SK-N-SH treated with all-trans-retinoic acid at 6 μM for 48 hours (cell line): ENCODE results near the gene MT4.
A peak's percentile ranks its signal among the peaks of the same experiment; 100 is the strongest.

Experiments used
- ATAC-seq: fragments of 200-7000 bp; cut with Tn5 transposase; 3 replicates; pipeline ENCODE4 v1.9.1; 2020; ENCODE audit warnings: mild to moderate bottlenecking, moderate library complexity
- ARNTL ChIP-seq: fragments of 450-650 bp; formaldehyde crosslinking; IDR thresholded peaks from 2 replicates; pipeline ENCODE4 v1.5.0; 2020; ENCODE audit warnings: low read depth, mild to moderate bottlenecking, moderate library complexity, borderline replicate concordance
- BACH2 ChIP-seq: fragments of 250-450 bp; sonication (Bioruptor Pico); IDR thresholded peaks from 2 replicates; pipeline ENCODE4 v1.9.0; 2021; ENCODE audit warnings: mild to moderate bottlenecking, borderline replicate concordance
- CSDC2 ChIP-seq: fragments of 250-450 bp; sonication (Bioruptor Pico); IDR thresholded peaks from 2 replicates; pipeline ENCODE4 v1.5.0; 2020; ENCODE audit warnings: mild to moderate bottlenecking, moderate library complexity
- ESRRG ChIP-seq: fragments of 250-450 bp; sonication (Bioruptor Pico); IDR thresholded peaks from 2 replicates; pipeline ENCODE4 v1.6.1; 2021; ENCODE audit warnings: mild to moderate bottlenecking
- GLIS3 ChIP-seq: fragments of 250-450 bp; sonication (Bioruptor Pico); IDR thresholded peaks from 2 replicates; pipeline ENCODE4 v1.5.0; 2020; ENCODE audit warnings: mild to moderate bottlenecking, moderate library complexity
- ISL1 ChIP-seq: fragments of 250-450 bp; sonication (Bioruptor Pico); IDR thresholded peaks from 2 replicates; pipeline ENCODE4 v2.1.2; 2022; ENCODE audit warnings: mild to moderate bottlenecking, moderate library complexity
- OSR1 ChIP-seq: fragments of 250-450 bp; sonication (Bioruptor Pico); IDR thresholded peaks from 2 replicates; pipeline ENCODE4 v1.8.0; 2022; ENCODE audit warnings: moderate library complexity, mild to moderate bottlenecking, inconsistent platforms
- PPARA ChIP-seq: fragments of 250-450 bp; sonication (Bioruptor Pico); IDR thresholded peaks from 2 replicates; pipeline ENCODE4 v1.5.0; 2020; ENCODE audit warnings: mild to moderate bottlenecking, borderline replicate concordance
- RARB ChIP-seq: fragments of 250-450 bp; sonication (Bioruptor Pico); IDR thresholded peaks from 2 replicates; pipeline ENCODE4 v1.8.0; 2021; ENCODE audit warnings: mild to moderate bottlenecking, moderate library complexity
- SNAI2 ChIP-seq: fragments of 250-450 bp; sonication (Bioruptor Pico); IDR thresholded peaks from 2 replicates; pipeline ENCODE4 v1.5.0; 2020; ENCODE audit warnings: mild to moderate bottlenecking, moderate library complexity
- TCF4 ChIP-seq: fragments of 250-450 bp; sonication (Bioruptor Pico); IDR thresholded peaks from 2 replicates; pipeline ENCODE4 v1.8.0; 2021; ENCODE audit warnings: mild to moderate bottlenecking, moderate library complexity, borderline replicate concordance
- TOX ChIP-seq: fragments of 250-450 bp; sonication (Bioruptor Pico); IDR thresholded peaks from 2 replicates; pipeline ENCODE4 v1.8.0; 2021; ENCODE audit warnings: mild to moderate bottlenecking, moderate library complexity, borderline replicate concordance
- ZFP3 ChIP-seq: fragments of 250-450 bp; sonication (Bioruptor Pico); IDR thresholded peaks from 2 replicates; pipeline ENCODE4 v1.5.0; 2020; ENCODE audit warnings: mild to moderate bottlenecking, moderate library complexity
- ZFP30 ChIP-seq: fragments of 450-650 bp; formaldehyde crosslinking; IDR thresholded peaks from 2 replicates; pipeline ENCODE4 v1.5.0; 2022; ENCODE audit warnings: mild to moderate bottlenecking, moderate library complexity
- ZNF565 ChIP-seq: fragments of 450-650 bp; formaldehyde crosslinking; conservative IDR thresholded peaks from 2 replicates; pipeline ENCODE4 v1.5.0; 2020; ENCODE audit warnings: low read depth, mild to moderate bottlenecking, moderate library complexity
- ZNF70 ChIP-seq: fragments of 450-650 bp; formaldehyde crosslinking; IDR thresholded peaks from 2 replicates; pipeline ENCODE4 v1.5.0; 2020; ENCODE audit warnings: mild to moderate bottlenecking, moderate library complexity
- ZNF8 ChIP-seq: fragments of 450-650 bp; formaldehyde crosslinking; IDR thresholded peaks from 2 replicates; pipeline ENCODE4 v1.5.0; 2020; ENCODE audit warnings: mild to moderate bottlenecking, moderate library complexity
- TF ChIP-seq, protein P1 (sequence below): fragments of 250-450 bp; sonication (Bioruptor Pico); IDR thresholded peaks from 2 replicates; pipeline ENCODE4 v1.8.0; 2020; ENCODE audit warnings: mild to moderate bottlenecking, moderate library complexity, borderline replicate concordance
- TF ChIP-seq, protein P2 (sequence below): fragments of 250-450 bp; sonication (Bioruptor Pico); IDR thresholded peaks from 2 replicates; pipeline ENCODE4 v1.8.0; 2021; ENCODE audit warnings: low read depth, mild to moderate bottlenecking, moderate library complexity, borderline replicate concordance
- TF ChIP-seq, protein P3 (sequence below): fragments of 250-450 bp; sonication (Bioruptor Pico); IDR thresholded peaks from 2 replicates; pipeline ENCODE4 v1.5.0; 2020; ENCODE audit warnings: mild to moderate bottlenecking, moderate library complexity
- TF ChIP-seq, protein P4 (sequence below): fragments of 250-450 bp; sonication (Bioruptor Pico); IDR thresholded peaks from 2 replicates; pipeline ENCODE4 v1.5.1; 2020; ENCODE audit warnings: low read depth, mild to moderate bottlenecking, moderate library complexity

Gene MT4

DNA sequence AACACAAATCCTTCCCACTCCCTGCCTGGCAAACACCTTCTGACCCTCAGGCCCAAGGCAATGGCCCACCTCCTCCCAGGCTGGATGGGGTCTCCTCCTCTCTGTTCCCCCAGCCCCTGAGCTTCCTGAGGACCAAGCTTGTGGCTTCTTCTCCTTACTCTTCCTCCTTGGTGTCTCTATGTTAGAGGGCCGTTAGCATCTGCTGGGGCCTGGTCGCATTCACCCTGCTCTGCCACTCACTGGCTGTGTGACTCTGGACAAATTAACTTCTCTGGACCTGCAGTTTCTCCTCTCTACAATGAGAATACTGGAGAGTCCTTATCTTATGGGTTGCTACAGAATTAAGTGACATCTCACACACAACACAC is 42.8 kb downstream of the MT4 start (continued):
- TF ChIP-seq, protein P1, sequence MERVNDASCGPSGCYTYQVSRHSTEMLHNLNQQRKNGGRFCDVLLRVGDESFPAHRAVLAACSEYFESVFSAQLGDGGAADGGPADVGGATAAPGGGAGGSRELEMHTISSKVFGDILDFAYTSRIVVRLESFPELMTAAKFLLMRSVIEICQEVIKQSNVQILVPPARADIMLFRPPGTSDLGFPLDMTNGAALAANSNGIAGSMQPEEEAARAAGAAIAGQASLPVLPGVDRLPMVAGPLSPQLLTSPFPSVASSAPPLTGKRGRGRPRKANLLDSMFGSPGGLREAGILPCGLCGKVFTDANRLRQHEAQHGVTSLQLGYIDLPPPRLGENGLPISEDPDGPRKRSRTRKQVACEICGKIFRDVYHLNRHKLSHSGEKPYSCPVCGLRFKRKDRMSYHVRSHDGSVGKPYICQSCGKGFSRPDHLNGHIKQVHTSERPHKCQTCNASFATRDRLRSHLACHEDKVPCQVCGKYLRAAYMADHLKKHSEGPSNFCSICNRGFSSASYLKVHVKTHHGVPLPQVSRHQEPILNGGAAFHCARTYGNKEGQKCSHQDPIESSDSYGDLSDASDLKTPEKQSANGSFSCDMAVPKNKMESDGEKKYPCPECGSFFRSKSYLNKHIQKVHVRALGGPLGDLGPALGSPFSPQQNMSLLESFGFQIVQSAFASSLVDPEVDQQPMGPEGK: no peak
- TF ChIP-seq ZNF8 (no peak), GLIS3 (CRISPR knock-in tag) (no peak)

DNA sequence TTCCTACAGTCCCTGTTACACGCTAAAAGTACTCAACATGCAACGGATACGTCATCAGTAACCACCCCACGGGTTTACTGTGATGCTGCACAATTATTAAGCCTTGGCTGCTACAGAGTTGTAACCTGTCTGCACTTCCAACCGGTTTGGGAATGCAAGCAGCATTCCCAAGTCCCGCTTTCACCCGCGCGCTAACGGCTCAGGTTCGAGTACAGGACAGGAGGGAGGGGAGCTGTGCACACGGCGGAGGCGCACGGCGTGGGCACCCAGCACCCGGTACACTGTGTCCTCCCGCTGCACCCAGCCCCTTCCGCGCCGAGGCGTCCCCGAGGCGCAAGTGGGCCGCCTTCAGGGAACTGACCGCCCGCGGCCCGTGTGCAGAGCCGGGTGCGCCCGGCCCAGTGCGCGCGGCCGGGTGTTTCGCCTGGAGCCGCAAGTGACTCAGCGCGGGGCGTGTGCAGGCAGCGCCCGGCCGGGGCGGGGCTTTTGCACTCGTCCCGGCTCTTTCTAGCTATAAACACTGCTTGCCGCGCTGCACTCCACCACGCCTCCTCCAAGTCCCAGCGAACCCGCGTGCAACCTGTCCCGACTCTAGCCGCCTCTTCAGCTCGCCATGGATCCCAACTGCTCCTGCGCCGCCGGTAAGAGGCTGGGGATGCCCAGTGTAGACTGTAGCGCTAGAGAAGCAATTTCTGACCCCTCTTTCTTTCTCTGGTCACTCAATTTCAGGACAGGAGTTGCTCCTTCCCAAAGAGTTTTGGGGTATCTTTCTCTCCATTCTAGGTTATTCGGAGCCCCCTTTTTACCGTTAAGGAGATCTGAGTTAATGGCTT is 43.4 kb downstream of the MT4 start, which contains the start of gene MT2A:
MT2A (plus strand) TSS at position 542 of the 833 bp plus-strand sequence; CDS start at position 614, 72 bp downstream.
- ATAC-seq: peak; percentile 85
- TF ChIP-seq ZNF70 (CRISPR knock-in tag) (peak; percentile 96), ZNF565 (CRISPR knock-in tag) (no peak)

DNA sequence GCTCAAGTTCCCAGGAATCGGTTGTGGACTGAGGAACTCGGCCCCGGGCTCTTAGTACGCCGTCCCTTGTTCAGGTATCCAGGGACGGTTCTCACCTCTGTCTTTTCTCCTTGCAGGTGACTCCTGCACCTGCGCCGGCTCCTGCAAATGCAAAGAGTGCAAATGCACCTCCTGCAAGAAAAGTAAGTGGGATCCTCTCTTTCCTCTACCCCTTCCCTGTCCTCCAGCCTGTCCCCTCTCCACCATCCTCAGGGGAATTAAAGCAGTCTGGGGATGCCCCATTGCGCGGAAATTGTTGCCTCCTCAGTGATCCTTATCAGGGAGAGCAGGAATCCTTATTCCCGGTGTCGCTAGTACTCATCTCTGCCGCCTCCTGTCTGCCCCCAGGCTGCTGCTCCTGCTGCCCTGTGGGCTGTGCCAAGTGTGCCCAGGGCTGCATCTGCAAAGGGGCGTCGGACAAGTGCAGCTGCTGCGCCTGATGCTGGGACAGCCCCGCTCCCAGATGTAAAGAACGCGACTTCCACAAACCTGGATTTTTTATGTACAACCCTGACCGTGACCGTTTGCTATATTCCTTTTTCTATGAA is 44.1 kb downstream of the MT4 start:
- peak; percentile 5 for ATAC-seq

DNA sequence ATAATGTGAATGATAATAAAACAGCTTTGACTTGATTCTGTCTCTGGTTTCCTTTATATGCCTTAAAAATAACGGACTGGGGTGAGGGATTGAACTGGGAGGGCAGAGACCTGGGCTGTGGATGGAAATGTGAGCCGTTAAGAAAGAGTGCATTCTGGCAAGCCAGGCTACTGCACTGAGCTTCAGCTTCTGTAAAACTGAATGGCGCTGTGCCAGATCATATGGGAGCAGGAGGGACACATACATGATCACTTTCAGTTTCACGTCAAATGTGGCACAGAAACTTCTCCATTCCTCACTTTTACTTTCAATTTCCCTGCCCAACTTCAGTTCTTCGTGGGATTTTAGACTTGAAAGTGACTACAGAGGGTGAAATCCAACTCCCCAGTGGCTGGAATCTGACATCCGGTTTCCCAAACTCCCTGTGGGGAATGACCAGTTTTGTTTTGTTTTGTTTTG is 44.6 kb downstream of the MT4 start:
- TF ChIP-seq CSDC2 (CRISPR knock-in tag): no peak
- TF ChIP-seq TCF4 (CRISPR knock-in tag): no peak
- TF ChIP-seq TOX (CRISPR knock-in tag): no peak
- TF ChIP-seq ZFP30: no peak
- TF ChIP-seq ISL1 (CRISPR knock-in tag): no peak
- no peak for TF ChIP-seq RARB (CRISPR knock-in tag)
- no peak for TF ChIP-seq ARNTL
- TF ChIP-seq BACH2 (CRISPR knock-in tag): no peak
- TF ChIP-seq ZNF565 (CRISPR knock-in tag): no peak
- no peak for TF ChIP-seq GLIS3 (CRISPR knock-in tag)
- no peak for TF ChIP-seq ZFP3
- TF ChIP-seq, protein P1: no peak
- no peak for TF ChIP-seq PPARA (CRISPR knock-in tag)
- TF ChIP-seq, protein P2, sequence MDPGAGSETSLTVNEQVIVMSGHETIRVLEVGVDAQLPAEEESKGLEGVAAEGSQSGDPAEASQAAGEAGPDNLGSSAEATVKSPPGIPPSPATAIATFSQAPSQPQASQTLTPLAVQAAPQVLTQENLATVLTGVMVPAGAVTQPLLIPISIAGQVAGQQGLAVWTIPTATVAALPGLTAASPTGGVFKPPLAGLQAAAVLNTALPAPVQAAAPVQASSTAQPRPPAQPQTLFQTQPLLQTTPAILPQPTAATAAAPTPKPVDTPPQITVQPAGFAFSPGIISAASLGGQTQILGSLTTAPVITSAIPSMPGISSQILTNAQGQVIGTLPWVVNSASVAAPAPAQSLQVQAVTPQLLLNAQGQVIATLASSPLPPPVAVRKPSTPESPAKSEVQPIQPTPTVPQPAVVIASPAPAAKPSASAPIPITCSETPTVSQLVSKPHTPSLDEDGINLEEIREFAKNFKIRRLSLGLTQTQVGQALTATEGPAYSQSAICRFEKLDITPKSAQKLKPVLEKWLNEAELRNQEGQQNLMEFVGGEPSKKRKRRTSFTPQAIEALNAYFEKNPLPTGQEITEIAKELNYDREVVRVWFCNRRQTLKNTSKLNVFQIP (CRISPR knock-in tag): no peak
- TF ChIP-seq ZNF70 (CRISPR knock-in tag): no peak
- no peak for TF ChIP-seq OSR1 (CRISPR knock-in tag)
- TF ChIP-seq, protein P3, sequence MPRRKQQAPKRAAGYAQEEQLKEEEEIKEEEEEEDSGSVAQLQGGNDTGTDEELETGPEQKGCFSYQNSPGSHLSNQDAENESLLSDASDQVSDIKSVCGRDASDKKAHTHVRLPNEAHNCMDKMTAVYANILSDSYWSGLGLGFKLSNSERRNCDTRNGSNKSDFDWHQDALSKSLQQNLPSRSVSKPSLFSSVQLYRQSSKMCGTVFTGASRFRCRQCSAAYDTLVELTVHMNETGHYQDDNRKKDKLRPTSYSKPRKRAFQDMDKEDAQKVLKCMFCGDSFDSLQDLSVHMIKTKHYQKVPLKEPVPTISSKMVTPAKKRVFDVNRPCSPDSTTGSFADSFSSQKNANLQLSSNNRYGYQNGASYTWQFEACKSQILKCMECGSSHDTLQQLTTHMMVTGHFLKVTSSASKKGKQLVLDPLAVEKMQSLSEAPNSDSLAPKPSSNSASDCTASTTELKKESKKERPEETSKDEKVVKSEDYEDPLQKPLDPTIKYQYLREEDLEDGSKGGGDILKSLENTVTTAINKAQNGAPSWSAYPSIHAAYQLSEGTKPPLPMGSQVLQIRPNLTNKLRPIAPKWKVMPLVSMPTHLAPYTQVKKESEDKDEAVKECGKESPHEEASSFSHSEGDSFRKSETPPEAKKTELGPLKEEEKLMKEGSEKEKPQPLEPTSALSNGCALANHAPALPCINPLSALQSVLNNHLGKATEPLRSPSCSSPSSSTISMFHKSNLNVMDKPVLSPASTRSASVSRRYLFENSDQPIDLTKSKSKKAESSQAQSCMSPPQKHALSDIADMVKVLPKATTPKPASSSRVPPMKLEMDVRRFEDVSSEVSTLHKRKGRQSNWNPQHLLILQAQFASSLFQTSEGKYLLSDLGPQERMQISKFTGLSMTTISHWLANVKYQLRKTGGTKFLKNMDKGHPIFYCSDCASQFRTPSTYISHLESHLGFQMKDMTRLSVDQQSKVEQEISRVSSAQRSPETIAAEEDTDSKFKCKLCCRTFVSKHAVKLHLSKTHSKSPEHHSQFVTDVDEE (CRISPR knock-in tag): no peak
- TF ChIP-seq ZNF8: no peak
- peak; percentile 30 for ATAC-seq

More for the DNA sequence above, 44.1 kb downstream of the MT4 start:
- TF ChIP-seq OSR1 (CRISPR knock-in tag): no peak
- no peak for TF ChIP-seq ESRRG
- TF ChIP-seq, protein P4, sequence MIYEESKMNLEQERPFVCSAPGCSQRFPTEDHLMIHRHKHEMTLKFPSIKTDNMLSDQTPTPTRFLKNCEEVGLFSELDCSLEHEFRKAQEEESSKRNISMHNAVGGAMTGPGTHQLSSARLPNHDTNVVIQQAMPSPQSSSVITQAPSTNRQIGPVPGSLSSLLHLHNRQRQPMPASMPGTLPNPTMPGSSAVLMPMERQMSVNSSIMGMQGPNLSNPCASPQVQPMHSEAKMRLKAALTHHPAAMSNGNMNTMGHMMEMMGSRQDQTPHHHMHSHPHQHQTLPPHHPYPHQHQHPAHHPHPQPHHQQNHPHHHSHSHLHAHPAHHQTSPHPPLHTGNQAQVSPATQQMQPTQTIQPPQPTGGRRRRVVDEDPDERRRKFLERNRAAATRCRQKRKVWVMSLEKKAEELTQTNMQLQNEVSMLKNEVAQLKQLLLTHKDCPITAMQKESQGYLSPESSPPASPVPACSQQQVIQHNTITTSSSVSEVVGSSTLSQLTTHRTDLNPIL: no peak
- no peak for TF ChIP-seq ZFP30
- no peak for TF ChIP-seq SNAI2 (CRISPR knock-in tag)
- TF ChIP-seq ZNF70 (CRISPR knock-in tag): no peak
- TF ChIP-seq, protein P1: no peak
- no peak for TF ChIP-seq ZFP3
- TF ChIP-seq PPARA (CRISPR knock-in tag): no peak
